Mesenteric fat pad (tissue), 1 donor: ENCODE measurements around the gene NLRC3. TPM values are rescaled to one million over a fixed set of nuclear protein-coding genes. Genes with fewer than 3 reads are reported as not detected.

Source experiments
- DNase-seq: peaks from one replicate; pipeline ENCODE4 v3.0.0-alpha.2; 2020; ENCODE audit warnings: low spot score
- long read RNA-seq: library from polyadenylated mRNA; unstranded; transcript quantifications from one replicate; pipeline ENCODE4 v2.0.0, GENCODE V29; 2020
- total RNA-seq: library from RNA; stranded (reverse); fragmentation: NEBNext Ultra II Directional; extraction: Animal tissue kit (Norgen Biotek cat#: 25700); gene quantifications from one replicate; pipeline ENCODE4 v1.2.1, GENCODE V29; 2021
- donor health status: DM: yes; HTN: yes; CAD: no.

NLRC3 gene, protein sequence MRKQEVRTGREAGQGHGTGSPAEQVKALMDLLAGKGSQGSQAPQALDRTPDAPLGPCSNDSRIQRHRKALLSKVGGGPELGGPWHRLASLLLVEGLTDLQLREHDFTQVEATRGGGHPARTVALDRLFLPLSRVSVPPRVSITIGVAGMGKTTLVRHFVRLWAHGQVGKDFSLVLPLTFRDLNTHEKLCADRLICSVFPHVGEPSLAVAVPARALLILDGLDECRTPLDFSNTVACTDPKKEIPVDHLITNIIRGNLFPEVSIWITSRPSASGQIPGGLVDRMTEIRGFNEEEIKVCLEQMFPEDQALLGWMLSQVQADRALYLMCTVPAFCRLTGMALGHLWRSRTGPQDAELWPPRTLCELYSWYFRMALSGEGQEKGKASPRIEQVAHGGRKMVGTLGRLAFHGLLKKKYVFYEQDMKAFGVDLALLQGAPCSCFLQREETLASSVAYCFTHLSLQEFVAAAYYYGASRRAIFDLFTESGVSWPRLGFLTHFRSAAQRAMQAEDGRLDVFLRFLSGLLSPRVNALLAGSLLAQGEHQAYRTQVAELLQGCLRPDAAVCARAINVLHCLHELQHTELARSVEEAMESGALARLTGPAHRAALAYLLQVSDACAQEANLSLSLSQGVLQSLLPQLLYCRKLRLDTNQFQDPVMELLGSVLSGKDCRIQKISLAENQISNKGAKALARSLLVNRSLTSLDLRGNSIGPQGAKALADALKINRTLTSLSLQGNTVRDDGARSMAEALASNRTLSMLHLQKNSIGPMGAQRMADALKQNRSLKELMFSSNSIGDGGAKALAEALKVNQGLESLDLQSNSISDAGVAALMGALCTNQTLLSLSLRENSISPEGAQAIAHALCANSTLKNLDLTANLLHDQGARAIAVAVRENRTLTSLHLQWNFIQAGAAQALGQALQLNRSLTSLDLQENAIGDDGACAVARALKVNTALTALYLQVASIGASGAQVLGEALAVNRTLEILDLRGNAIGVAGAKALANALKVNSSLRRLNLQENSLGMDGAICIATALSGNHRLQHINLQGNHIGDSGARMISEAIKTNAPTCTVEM
- 1.2 TPM for total RNA-seq
- long read RNA-seq, partial matches to known transcripts = 2 of 4 reads
- long read RNA-seq, other reads (novel, unspliced or antisense) = 2 of 4 reads

DNA sequence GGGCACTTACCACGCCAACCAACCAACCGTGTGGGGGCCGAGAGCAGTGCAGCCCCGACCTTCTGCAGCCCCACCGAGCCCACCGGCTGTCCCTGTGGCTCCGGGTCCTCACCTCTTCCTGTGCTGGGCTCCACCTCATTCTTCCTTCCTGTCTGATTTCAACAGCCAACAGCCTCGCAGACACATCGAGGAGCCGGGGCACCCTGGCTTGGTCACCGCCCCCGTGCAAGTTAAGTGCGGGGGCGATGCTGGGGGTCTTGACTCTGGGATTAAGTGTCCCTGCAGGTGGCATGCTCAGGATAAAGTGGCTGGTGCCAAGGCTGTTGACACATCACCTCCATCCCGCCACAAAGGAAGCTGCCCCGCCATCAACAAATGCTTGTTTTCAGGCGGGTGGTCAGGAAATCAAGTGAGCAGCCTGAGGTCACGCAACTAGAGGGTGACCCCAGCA is at the start of gene NLRC3:
TSS of gene NLRC3 (minus strand) at position 102 of the 451 bp plus-strand sequence. CDS start 12,367 bp downstream, outside the sequence.
- no peak for DNase-seq

DNA sequence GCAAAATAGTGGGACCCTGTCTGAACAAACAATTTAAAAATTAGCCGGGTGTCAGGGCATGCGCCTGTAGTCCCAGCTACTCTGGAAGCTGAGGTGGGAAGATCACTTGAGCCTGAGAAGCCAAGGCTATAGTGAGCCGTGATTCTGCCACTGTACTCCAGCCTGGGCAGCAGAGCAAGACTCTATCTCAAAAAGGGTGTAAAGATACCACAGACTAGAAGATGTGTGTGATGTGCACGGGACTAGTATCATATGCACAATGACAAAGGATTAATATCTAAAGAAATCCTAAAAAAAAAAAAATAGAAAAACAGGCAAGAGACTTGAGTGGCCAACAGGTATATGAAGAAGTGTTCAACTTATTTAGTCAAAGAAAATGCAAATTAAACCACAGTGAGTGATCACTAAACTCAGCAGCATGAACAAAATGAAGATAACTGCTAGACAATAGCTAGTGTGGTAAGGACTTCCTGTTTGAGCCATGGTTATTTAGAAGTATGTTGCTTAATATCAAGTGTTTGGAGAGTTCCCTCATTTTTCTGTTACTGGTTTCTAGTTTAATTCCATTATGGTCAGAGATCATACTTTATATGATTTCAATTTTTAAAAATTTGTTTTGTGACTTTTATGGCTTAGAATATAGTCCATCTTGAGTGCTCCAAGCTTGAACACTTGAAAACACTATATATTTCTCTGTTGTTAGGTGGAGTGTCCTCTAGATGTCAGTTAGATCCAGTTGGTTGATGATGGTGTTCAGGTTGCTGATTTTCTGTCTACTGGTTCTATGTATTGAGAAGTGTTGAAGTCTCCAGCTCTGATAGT is 48.9 kb upstream of the NLRC3 start:
- peak; percentile 18 for DNase-seq

DNA sequence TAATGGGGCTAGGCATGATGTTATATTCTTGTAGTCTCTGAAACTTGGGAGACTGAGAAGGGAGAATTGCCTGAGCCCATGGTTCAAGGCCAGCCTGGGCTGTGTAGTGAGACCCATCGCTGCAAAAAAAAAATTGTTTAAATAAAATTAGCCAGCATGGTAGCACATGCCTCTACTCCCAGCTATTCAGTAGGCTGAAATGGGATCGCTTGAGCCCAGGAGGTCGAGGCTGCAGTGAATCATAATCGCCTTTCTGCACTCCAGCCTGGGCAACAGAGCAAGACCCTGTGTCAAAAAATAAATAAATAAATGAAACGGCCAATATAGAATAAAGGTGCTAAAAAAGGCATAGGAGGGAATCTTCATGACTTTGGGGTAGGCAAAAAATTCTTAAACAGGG is 48.1 kb upstream of the NLRC3 start:
- no peak for DNase-seq

DNA sequence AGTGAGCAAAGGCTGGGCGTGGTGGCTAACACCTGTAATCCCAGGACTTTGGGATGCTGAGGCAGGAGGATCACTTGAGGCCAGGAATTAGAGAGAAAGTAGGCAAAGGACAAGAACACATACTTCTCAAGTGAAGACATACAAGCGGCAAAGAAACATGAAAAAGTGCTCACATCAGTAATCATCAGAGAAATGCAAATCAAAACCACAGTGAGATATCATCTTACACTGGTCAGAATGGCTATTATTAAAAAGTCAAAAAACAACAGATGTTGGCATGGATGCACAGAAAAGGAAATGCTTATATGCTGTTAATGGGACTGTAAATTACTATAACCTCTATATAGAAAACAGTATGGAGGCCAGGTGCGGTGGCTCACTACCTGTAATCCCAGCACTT is 46.4 kb upstream of the NLRC3 start:
- DNase-seq = peak; percentile 24

DNA sequence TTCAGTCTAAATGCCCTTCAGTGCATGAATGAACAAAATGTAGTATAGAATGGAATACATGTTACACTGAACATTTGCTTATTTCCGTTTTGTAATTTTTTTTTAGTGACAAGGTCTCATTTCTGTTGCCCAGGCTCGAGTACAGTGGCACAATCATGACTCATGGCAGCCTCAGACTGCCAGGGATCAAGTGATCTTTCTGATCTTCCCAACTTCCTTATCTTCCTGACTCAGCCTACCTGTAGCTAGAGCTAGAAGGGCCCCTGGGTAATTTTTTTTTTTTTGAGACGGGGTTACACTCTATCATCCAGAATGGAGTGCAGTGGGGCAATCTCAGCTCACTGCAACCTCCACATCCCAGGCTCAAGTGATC is 41.6 kb upstream of the NLRC3 start:
- peak; percentile 3 for DNase-seq

DNA sequence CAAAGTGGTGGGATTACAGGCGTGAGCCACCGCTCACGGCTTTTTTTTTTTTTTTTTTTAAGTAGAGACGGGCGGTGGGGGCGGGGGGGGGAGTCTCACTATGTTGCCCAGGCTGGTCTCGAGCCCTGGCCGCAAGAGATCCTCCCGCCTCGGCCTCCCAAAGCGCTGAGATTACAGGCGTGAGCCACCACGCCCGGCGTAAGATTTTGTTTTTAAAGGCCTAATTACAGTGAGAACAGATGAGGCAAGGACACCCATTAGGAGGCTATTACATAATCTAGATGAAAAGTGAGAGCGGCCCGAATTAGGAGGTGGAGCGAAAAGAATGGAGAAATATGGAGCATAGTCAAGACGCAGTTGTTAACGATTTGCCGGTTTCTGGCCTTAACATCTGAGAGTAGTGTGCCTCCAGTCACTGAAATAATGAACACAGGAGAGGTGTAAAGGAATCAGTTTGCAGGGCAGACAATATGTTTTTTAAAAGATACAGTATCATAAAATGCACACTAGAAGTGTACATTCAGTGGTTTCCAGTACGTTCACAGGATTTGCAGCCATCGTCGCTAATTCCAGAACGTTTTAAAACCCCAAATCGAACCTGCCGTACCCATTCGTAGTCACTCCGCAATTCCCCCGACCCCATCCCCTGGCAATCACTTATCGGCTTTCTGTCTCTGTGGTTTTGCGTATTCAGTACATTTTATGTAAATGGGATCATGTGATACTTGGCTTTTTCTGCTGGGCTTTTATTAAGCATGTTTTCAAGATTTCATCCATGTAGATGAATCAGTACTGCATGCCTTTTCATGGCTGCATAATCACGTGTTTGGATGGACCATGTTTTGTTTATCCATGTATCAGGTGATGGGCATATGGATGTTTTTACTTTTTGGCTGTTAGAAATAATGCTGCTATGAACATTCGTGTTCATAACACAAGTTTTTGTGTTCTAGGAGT is 35.6 kb upstream of the NLRC3 start:
- peak; percentile 49 for DNase-seq

DNA sequence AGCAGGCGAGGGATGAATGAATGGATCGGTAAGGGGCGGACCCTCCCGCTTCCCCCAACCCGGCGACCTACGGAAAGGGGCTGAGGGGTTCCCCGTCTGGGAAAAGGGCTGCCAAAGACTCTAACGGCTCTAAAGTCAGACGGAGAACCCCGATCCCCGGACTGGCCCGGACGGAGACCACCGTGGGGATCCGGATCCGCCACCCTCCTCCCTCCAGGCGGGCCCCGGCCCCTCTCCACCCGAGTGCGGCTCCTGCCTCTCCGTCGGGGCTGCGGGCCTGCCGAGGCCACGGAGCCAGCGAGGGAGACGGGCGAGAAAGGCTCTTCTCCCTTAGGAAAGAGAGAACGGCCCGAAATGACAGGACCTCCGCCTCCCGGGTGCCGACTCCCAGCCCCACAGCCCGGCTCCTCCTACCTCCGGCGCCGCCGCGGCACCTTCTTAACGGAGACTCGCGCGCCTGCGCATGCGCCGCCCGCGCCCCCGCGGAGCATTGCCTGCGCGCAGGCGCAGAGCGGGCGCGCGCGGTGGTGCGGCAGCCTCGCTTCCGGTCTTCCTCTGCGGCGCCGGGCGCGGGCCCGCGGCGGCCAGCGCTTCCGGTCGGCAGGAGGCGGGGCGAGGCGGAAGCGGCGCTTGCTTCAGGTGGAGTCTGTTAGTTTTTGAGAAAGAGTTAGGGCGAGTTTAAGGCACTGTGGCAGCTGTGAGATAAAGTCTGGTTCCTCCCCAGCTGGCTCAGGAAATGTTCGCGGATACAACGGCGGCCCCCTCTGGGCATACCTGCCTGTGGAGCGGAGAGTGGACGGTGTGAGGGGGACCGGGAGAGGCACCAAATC is 34.2 kb upstream of the NLRC3 start, which contains the start of gene SLX4:
TSS of gene SLX4 (minus strand) at position 461 of the 830 bp plus-strand sequence. CDS start 2,642 bp downstream, outside the sequence.
- peak; percentile 97 for DNase-seq

DNA sequence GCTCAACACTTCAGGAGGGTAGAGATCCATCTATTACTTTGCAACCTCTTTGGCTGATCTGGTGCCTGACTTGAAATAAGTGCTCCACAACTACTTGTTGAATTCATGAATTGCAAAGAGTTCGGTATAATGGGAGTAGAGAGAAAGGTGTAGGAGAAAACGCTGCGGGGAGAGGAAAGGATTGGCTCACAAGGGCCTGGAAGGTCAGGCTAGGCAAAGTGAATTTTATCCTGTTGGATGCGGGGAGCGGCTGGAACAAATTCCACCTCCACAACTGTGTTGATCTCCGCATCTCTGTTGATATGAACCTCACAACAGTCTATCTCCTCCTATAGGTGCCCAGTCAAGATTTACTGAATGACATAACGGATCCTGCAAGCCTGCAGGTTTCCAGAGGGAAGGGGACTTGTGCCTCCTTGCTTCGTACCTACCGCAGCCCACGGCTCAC is 33.5 kb upstream of the NLRC3 start:
- no peak for DNase-seq

DNA sequence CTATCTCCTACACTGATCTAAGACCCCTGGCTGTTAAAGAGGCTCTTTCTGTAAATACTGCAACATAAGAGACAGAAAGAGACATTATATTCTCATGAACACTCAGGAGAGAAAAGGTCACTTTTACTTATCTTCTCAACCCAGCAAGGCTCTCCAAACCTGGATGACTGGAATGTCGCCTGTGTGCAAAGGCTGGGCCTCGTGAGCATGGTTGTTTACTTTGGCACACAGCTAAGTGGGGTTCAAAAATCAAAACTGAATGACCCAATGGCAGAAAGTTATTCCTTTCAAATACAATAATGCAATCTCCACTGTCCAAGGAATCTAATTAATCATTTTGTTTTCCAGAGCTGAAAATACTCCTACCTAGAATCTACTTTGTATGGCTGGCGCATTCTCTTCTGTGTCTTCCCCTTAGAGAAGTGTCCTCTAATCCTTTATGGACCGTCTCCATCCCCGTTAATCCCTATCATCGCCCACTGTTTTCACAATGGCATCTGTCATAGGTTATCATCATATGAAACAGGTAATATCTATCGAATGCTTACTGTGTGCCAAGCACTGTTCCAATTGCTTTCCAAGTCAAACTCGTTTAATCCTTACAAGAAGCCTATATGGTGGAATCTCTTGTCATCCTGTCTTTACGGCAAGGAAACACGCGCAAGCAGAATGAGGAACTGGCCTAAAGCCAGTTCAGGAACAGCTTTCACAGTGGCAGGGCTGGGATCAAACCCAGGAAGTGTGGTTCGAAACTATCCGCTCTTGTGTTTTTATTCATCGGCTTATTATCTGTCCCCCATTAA is 32.9 kb upstream of the NLRC3 start:
- peak; percentile 4 for DNase-seq

DNA sequence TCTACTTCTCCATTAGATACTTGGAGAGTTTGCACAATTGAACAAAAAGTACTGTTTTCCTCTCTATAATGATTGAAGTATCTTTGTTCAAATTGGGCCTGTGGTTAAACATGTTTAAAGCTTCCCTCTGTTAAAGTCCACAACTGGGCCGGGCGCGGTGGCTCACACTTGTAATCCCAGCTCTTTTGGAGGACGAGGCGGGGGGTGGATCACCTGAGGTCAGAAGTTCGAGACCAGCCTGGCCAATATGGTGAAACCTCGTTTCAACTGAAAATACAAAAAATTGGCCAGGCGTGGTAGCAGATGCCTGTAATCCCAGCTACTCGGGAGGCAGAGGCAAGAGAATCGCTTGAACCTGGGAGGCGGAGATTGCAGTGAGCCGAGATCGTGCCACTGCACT is 31.8 kb upstream of the NLRC3 start:
- peak; percentile 51 for DNase-seq

DNA sequence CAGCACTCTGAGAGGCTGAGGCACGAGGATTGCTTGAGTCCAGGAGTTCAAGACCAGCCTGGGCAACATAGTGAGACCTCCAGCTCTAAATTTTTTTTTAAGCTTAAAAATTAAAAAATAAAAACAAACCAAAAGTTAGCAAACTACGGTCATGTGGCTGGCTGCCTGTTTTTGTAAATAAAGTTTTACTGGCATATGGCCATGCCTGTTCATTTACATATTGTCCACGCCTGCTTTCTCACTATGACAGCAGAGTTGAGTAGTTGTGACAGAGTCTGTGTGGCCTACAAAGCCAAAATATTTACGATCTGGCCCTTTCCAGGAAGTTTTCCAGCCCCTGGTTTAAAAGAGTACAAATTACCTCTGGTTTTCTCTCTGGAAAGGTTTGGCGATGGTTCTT is 30.9 kb upstream of the NLRC3 start:
- DNase-seq = no peak

DNA sequence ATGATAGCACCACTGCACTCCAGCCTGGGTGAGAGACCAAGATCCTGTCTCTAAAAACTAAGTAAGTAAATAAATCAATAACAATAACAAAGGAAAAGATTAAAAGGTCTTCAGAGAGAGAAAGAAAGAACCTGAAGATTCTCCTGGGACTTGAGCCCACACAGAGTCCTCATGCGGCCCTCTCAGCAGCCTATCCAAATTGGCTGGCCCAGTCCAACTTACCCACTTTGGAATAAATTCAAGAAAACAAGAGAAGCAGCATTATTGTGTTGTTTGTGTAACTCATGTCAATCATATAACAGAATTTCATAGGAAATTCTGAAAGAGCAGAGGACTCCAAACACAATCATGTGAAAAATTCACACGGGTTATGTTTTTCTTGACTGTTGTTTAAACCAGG is 30.4 kb upstream of the NLRC3 start:
- DNase-seq = peak; percentile 2

DNA sequence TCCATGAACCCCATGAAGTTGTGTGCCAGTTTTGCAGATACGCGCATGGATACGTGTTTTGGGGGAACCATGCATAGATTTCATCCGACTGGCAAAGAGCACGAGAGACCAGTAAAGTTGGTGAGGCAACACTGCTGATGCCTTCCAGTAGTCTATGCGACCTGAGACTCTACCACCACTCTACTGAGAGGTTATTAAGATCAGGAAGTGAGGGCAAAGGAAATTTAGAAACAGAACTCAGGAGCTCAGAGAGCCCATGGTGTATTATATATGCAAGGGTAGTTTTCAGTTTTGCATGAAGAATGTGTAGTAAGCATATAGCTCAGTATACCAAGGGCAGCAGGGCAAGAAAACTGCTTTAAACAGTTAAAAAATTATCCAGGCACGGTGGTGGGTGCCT is 30.0 kb upstream of the NLRC3 start:
- DNase-seq = no peak

DNA sequence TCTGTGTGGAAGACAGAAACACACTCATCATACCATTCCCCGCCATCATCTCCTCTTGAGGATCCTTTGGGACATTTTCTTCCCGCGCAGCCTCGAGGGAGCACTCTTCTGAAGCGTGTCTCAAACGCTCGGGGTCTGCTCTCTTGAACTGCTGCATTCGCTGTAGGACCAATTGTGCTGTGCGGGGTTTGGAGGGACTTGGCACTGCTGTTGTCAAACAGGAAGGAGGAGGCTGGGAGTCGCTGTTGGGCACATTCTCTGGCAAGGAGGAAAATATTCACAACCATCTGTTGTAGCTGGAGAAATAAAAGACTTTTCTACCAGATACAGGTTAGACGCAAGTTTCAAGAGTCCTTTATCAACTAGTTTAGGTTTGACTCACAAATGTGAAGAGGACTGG is 29.2 kb upstream of the NLRC3 start:
- peak; percentile 37 for DNase-seq

DNA sequence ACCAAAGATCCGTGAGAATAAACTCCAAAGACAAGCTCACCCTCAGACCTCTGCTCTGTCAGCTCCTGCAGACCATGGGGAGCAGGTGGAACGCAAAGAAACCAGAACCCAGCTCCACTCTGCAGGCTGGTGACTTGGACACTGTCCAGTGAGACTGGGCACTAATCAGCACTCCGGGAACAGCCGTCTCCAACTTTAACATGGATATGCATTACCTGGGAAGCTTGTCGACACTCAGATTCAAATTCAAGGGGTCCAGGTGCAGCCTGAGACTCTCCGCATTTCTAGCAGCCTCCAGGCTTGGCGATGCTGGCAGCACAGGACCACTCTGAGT is 25.1 kb upstream of the NLRC3 start:
- no peak for DNase-seq

DNA sequence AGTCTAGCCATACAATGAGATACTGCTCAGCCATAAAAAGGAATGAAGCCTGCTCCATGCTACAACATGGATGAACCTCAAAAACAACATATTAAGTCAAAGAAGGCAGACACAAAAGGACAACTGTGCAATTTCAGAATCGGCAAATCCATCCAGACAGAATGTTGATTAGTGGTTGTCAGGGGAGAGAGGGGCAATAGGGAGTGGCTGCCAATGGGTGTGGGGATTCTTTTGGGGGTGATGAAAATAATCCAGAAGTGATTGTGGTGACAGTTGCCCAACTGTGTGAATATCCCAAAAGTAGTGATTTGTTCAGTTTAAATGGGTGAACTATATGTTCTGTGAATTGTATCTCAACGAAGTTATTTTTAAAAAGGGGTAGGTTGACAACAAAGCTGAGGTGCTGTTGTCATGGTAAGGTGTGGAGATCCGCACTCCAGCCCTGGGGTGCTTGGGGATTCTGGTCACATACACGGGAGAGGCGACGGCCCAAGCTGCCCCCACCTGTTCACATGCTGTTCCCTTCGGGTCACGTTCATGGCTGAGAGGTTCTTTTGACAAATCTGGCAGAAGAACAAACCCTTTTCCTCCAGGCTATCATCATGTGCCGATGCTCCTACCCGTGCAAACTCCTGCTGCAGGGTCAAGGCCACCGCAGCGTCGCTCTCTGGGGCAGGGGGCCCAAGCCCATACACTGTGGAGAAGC is 24.6 kb upstream of the NLRC3 start:
- DNase-seq = no peak

DNA sequence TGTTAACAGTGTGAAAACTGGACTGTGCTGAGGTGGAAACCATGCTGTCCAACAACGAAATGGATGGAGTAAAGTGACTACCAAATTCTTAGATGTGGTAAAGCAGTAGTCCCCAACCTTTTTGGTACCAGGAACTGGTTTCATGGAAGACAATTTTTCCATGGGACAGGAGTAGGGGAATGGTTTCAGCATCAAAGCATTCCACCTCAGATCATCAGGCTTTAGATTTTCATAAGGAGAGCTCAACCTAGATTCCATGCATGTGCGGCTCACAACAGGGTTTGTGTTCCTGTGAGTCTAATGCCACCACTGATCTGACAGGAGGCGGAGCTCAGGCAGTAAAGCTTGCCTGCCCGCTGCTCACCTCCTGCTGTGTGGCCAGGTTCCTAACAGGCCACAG is 22.7 kb upstream of the NLRC3 start:
- DNase-seq = no peak
